ENCODE measurements around the gene CENPI. TPM values are rescaled to one million over a fixed set of nuclear protein-coding genes. Genes with fewer than 3 reads are reported as not detected.

Gene CENPI
- polyA plus RNA-seq, 3 donors from 2014 or later = 0.38 to 1.1 TPM; not detected in 1

- Mint-ChIP-seq H3K4me1 (no peaks in the 10 kb centered on the region), H3K27ac (peak overlapping the region in 1 of 6 donors; percentile 48), H3K4me3 (no peak overlapping the region), H3K9me3 (no peaks in the 10 kb centered on the region), H3K36me3 (no peaks in the 10 kb centered on the region), H3K27me3 (ENCODE audit: low read depth in 3 of 3) (peaks cover 0 to 9% (median 1%) of the 10 kb centered on the region in 3 donors)
- no peak for DNase-seq
Observed at GRCh38 chrX:101091817-101092216, 6.2 kb upstream of the CENPI start.

- H3K27ac Mint-ChIP-seq = no peak overlapping the region
- no peaks in the 10 kb centered on the region for H3K9me3 Mint-ChIP-seq
- no peaks in the 10 kb centered on the region for H3K4me1 Mint-ChIP-seq
- no peaks in the 10 kb centered on the region for H3K36me3 Mint-ChIP-seq
- H3K4me3 Mint-ChIP-seq = no peak overlapping the region
- DNase-seq = no peak
- peaks cover 0 to 2% (median 0%) of the 10 kb centered on the region in 3 donors for H3K27me3 Mint-ChIP-seq (ENCODE audit: low read depth in 3 of 3)
Observed at GRCh38 chrX:101108284-101108683, 10.3 kb downstream of the CENPI start.

GRCh38 chrX:101117701-101118100 is 19.7 kb downstream of the CENPI start:
- H3K27ac Mint-ChIP-seq = no peak overlapping the region
- H3K36me3 Mint-ChIP-seq = peaks cover 0 to 3% (median 3%) of the 10 kb centered on the region in 3 donors
- no peak for DNase-seq

GRCh38 chrX:101136235-101136634 is 38.2 kb downstream of the CENPI start:
- peaks cover 0 to 22% (median under 1%) of the 10 kb centered on the region in 3 donors for H3K36me3 Mint-ChIP-seq
- H3K4me3 Mint-ChIP-seq = no peak overlapping the region

More at GRCh38 chrX:101117701-101118100, 19.7 kb downstream of the CENPI start:
- no peaks in the 10 kb centered on the region for H3K4me1 Mint-ChIP-seq
- H3K9me3 Mint-ChIP-seq = no peaks in the 10 kb centered on the region
- no peak overlapping the region for H3K4me3 Mint-ChIP-seq
- H3K27me3 Mint-ChIP-seq (ENCODE audit: low read depth in 3 of 3) = peaks cover 0 to 4% (median 0%) of the 10 kb centered on the region in 3 donors

More at GRCh38 chrX:101136235-101136634, 38.2 kb downstream of the CENPI start:
- Mint-ChIP-seq H3K9me3 (no peaks in the 10 kb centered on the region), H3K27ac (no peak overlapping the region), H3K27me3 (ENCODE audit: low read depth in 3 of 3) (peaks cover 0 to 9% (median 0%) of the 10 kb centered on the region in 3 donors), H3K4me1 (no peaks in the 10 kb centered on the region)
- DNase-seq = no peak

Other genes starting within 250 kb of the CENPI start
- not detected for gene NOX1, start 223.8 kb upstream of the CENPI start, polyA plus RNA-seq
- not detected for gene XKRX, start 169.3 kb upstream of the CENPI start, polyA plus RNA-seq
- gene ARL13A, start 128.5 kb upstream of the CENPI start, polyA plus RNA-seq = not detected
- gene TRMT2B, start 46.1 kb upstream of the CENPI start, polyA plus RNA-seq = 10 to 100 TPM; 33.4 to 65.8 (median 36.3) TPM
- not detected for gene TMEM35A, start 19.3 kb upstream of the CENPI start, polyA plus RNA-seq
- gene DRP2, start 121.6 kb downstream of the CENPI start, polyA plus RNA-seq = under 1 TPM in 2 of 3 donors, not detected in 1; 0.20 to 0.32 TPM
- gene TAF7L, start 193.1 kb downstream of the CENPI start, polyA plus RNA-seq = not detected

All from immature natural killer cell (primary cell).